ENCODE data around the gene GIGYF2. TPM values are rescaled to one million over a fixed set of nuclear protein-coding genes. Genes with fewer than 3 reads are reported as not detected.
A peak's percentile ranks its signal among the peaks of the same experiment; 100 is the strongest.

GIGYF2 gene
- total RNA-seq, 1 donor, result 57.2 TPM

GRCh38 chr2:232884001-232884421 lies 186.9 kb downstream of the GIGYF2 start:
- Histone ChIP-seq H3K27me3 (ENCODE audit: insufficient read depth, low read length) (no peaks in the 10 kb centered on the region), H3K36me3 (ENCODE audit: insufficient read depth, low read length) (no peaks in the 10 kb centered on the region), H3K4me2 (ENCODE audit: insufficient read depth, low read length) (no peak overlapping the region), H3K4me3 (ENCODE audit: insufficient read depth, low read length) (no peak overlapping the region), H2AFZ (ENCODE audit: low read length) (no peak overlapping the region), H3K4me1 (ENCODE audit: insufficient read depth, low read length) (no peaks in the 10 kb centered on the region), H3K9me3 (ENCODE audit: low read depth, low read length) (no peaks in the 10 kb centered on the region), H3K79me2 (ENCODE audit: insufficient read depth, low read length) (no peaks in the 10 kb centered on the region), H4K20me1 (ENCODE audit: insufficient read depth, low read length) (no peaks in the 10 kb centered on the region), H3K27ac (ENCODE audit: low read depth, low read length) (no peak overlapping the region)
- no peak for TF ChIP-seq CTCF (IDR thresholded peaks at IDR 0.05; ENCODE audit: extremely low read depth, low read depth, low read length)
- peak; percentile 68 for DNase-seq (ENCODE audit: insufficient read length, low spot score, missing footprints)

GRCh38 chr2:232884549-232885263 lies 187.6 kb downstream of the GIGYF2 start:
- Histone ChIP-seq H3K4me2 (ENCODE audit: insufficient read depth, low read length) (no peak overlapping the region), H3K4me3 (ENCODE audit: insufficient read depth, low read length) (no peak overlapping the region), H4K20me1 (ENCODE audit: insufficient read depth, low read length) (no peaks in the 10 kb centered on the region), H3K4me1 (ENCODE audit: insufficient read depth, low read length) (no peaks in the 10 kb centered on the region), H3K36me3 (ENCODE audit: insufficient read depth, low read length) (no peaks in the 10 kb centered on the region), H2AFZ (ENCODE audit: low read length) (no peak overlapping the region), H3K27ac (ENCODE audit: low read depth, low read length) (no peak overlapping the region), H3K9me3 (ENCODE audit: low read depth, low read length) (no peaks in the 10 kb centered on the region), H3K79me2 (ENCODE audit: insufficient read depth, low read length) (no peaks in the 10 kb centered on the region), H3K27me3 (ENCODE audit: insufficient read depth, low read length) (no peaks in the 10 kb centered on the region)
- TF ChIP-seq CTCF (IDR thresholded peaks at IDR 0.05; ENCODE audit: extremely low read depth, low read depth, low read length), result no peak
- DNase-seq (ENCODE audit: insufficient read length, low spot score, missing footprints), result peak; percentile 89

DNA sequence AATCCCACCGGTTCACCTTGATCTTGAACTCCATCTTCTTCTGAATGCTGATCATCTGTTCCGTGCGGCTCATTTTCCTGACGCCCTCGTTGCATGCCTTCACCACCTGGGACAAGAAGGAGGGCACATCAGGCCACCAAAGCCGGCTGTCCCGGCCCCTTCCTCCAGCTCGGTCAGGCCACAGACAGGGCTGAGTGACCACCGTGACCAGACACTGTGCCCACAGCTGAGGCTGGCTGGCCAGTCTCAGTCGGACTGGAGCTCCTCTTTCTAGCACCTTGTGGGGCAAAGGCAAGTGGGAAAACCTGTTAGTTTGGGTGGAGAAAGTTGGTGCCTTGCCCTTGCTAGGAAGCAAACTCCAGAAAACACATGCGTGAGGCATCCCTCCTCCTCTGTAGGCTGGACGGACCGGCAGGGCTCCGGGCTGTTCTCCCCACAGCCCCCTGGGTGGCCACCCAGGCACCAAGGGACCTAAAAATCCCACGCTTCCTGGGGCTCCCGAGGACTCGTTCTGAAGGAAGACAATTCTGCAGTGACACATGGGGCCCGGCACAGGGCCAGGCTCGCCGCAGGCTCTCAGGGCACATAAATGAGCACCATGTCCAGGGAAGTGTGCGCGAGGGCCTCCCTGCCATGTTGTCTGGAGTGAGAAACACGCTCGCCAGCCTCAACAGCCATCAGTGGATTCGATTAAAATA lies 188.3 kb downstream of the GIGYF2 start:
- Histone ChIP-seq H3K27me3 (ENCODE audit: insufficient read depth, low read length) (no peaks in the 10 kb centered on the region), H3K4me1 (ENCODE audit: insufficient read depth, low read length) (no peaks in the 10 kb centered on the region), H3K4me2 (ENCODE audit: insufficient read depth, low read length) (no peak overlapping the region), H3K36me3 (ENCODE audit: insufficient read depth, low read length) (no peaks in the 10 kb centered on the region), H3K9me3 (ENCODE audit: low read depth, low read length) (no peaks in the 10 kb centered on the region), H2AFZ (ENCODE audit: low read length) (no peak overlapping the region), H3K4me3 (ENCODE audit: insufficient read depth, low read length) (no peak overlapping the region), H3K27ac (ENCODE audit: low read depth, low read length) (no peak overlapping the region), H3K79me2 (ENCODE audit: insufficient read depth, low read length) (no peaks in the 10 kb centered on the region), H4K20me1 (ENCODE audit: insufficient read depth, low read length) (no peaks in the 10 kb centered on the region)
- DNase-seq (ENCODE audit: insufficient read length, low spot score, missing footprints), result peak; percentile 78
- TF ChIP-seq CTCF (IDR thresholded peaks at IDR 0.05; ENCODE audit: extremely low read depth, low read depth, low read length), result no peak

- no peak overlapping the region for H3K4me2 ChIP-seq (ENCODE audit: insufficient read depth, low read length)
- no peak overlapping the region for H2AFZ ChIP-seq (ENCODE audit: low read length)
- no peak for TF ChIP-seq CTCF (IDR thresholded peaks at IDR 0.05; ENCODE audit: extremely low read depth, low read depth, low read length)
These were observed 189.0 kb downstream of the GIGYF2 start for GRCh38 chr2:232886176-232886575.

More at GRCh38 chr2:232886176-232886575, 189.0 kb downstream of the GIGYF2 start:
- Histone ChIP-seq H3K9me3 (ENCODE audit: low read depth, low read length) (no peaks in the 10 kb centered on the region), H3K27me3 (ENCODE audit: insufficient read depth, low read length) (no peaks in the 10 kb centered on the region), H3K4me3 (ENCODE audit: insufficient read depth, low read length) (no peak overlapping the region), H3K79me2 (ENCODE audit: insufficient read depth, low read length) (no peaks in the 10 kb centered on the region), H3K27ac (ENCODE audit: low read depth, low read length) (no peak overlapping the region), H4K20me1 (ENCODE audit: insufficient read depth, low read length) (no peaks in the 10 kb centered on the region), H3K36me3 (ENCODE audit: insufficient read depth, low read length) (no peaks in the 10 kb centered on the region), H3K4me1 (ENCODE audit: insufficient read depth, low read length) (peaks cover 6% of the 10 kb centered on the region)
- DNase-seq (ENCODE audit: insufficient read length, low spot score, missing footprints), result peak; percentile 27

Measured in osteoblast (primary cell).